HG03354 (cell line): ENCODE results near the gene DHX16.
A peak's percentile ranks its signal among the peaks of the same experiment; 100 is the strongest.
"Not testable (repeated sequence)": the region's sequence is repeated elsewhere in the genome, so short reads cannot be mapped to it uniquely, and the experiment has no call there.

ENCODE experiments used
- ATAC-seq: cut with Tn5 transposase; IDR thresholded peaks from one replicate; pipeline ENCODE4 v1.9.1; 2021; ENCODE audit warnings: mild to moderate bottlenecking; ENCODE audit not compliant: unreplicated experiment, poor library complexity, severe bottlenecking

Gene DHX16

GRCh38 chr6:30682143-30683117, 9.6 kb upstream of the DHX16 start:
- ATAC-seq = peak; percentile 44

GRCh38 chr6:30681766-30682142, 8.9 kb upstream of the DHX16 start:
- ATAC-seq = no peak

GRCh38 chr6:30679765-30680535, 7.1 kb upstream of the DHX16 start:
- ATAC-seq = no peak

DNA sequence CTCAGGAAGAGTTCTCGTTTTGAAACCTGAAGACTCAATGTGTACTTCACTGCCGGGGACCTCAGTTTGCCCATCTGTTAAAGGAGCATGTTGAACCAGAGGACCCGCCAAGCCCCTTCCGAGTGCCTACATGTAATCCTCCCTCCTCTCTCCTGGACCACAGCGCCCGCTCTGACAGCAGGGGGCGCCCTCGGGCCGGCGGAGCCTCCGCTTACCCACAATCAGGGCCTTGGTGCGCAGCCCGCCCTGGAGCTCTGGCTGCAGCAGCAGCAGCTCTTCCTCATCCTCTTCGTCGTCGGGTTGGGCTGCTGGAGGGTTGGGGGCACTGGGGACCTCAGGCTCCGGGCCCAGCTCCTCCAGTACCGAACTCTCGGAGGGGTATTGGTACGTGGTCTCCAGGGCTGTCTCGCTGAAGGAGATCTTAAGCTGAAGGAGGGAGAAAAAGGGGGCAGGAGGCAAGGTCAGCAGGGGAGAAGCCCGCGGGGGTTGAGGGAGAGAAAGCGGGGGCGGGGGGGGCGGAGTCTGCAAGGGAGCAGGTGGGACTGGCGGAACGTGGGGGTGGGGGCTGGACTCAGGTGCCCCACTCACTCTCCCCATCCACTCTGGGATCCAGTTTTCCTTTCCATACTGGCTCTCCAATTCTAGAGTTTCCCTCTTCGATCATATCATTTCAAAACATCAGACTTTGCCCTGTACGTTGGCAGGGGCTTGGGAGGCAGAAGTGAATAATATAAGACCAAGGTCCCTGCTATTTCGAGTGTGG, 6.3 kb upstream of the DHX16 start:
- peak; percentile 43 for ATAC-seq

- no peak for ATAC-seq
Observed at GRCh38 chr6:30676660-30677285, 4.0 kb upstream of the DHX16 start.

DNA sequence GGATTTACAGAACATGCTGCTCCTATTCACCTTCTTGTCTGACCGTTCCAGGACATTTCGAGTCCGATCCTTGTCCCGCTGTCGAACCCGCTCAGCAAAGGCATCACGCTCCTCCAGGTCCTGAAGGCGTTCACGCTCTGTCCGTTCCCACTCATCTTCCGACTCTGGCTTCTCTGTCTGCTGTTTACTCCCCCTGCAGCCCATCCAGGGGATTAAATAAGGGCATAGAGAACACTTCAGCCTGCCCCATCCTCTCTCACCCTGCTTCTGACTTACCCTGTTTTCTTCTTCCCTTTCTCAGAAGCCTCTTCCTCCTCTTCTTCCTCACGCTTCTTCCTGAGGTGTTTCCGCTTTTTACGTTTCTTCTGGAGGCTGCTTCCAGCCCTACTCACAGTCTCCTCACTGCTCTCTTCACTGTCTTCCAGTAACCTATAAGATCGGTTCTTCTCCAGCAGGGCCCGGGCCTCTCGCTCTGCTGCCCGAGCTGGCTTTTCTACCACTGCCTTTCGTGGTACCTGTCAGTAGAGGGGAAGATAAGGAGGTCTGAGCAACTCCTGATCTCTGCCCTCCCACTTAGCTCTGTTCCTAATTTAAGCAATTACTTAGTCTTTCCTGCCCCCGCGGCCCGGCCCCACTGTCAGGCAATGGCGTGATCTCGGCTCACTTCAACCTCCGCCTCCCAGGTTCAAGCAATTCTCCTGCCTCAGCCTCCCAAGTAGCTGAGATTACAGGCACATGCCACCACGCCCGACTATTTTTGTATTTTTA, 1.9 kb downstream of the DHX16 start:
- ATAC-seq = no peak

- ATAC-seq = not testable (repeated sequence)
Observed at GRCh38 chr6:30666300-30666699, 6.5 kb downstream of the DHX16 start.

- ATAC-seq = no peak
Observed at GRCh38 chr6:30664994-30665767, 7.6 kb downstream of the DHX16 start.

DNA sequence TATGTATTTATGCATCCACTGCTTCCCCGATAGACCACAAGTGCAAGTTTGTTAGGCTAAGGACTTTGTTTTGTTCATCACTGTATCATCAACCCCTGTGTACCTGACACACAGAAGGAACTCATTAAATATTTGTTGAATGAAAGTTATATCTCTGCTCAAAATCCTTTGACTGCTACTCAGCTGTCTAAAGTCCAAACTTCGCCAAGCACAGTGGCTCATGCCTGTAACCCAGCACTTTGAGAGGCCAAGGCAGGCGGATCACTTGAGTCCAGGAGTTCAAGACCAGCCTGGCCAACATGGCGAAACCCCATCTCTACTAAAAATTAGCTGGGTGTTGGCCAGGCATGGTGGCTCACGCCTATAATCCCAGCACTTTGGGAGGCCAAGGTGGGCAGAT, 14.9 kb downstream of the DHX16 start:
- not testable (repeated sequence) for ATAC-seq

GRCh38 chr6:30657454-30657853, 15.4 kb downstream of the DHX16 start:
- no peak for ATAC-seq

- no peak for ATAC-seq
Observed at GRCh38 chr6:30656513-30656912, 16.3 kb downstream of the DHX16 start.

- no peak for ATAC-seq
Observed at GRCh38 chr6:30655743-30656094, 17.1 kb downstream of the DHX16 start.

GRCh38 chr6:30654798-30655742, 17.7 kb downstream of the DHX16 start:
- ATAC-seq = no peak

DNA sequence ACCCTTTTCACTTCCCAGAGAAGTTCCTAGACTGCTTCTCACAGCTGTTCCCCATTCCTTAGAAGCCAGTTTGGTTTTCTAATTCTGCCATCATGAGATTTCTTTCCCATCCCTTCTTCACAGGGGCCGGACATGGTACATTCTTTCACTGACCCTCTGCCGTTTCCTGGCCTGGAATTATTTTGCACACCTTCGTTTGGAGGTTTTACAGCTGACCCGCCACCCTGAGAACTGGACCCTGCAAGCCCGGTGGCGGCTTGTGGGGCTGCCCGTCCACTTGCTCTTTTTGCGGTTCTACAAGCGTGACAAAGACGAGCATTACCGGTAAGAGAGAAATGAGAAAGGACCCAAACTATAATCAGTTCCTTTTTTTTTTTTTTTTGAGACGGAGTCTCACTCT, 21.7 kb downstream of the DHX16 start:
- ATAC-seq = no peak

GRCh38 chr6:30647242-30648116, 25.3 kb downstream of the DHX16 start:
- peak; percentile 69 for ATAC-seq

DNA sequence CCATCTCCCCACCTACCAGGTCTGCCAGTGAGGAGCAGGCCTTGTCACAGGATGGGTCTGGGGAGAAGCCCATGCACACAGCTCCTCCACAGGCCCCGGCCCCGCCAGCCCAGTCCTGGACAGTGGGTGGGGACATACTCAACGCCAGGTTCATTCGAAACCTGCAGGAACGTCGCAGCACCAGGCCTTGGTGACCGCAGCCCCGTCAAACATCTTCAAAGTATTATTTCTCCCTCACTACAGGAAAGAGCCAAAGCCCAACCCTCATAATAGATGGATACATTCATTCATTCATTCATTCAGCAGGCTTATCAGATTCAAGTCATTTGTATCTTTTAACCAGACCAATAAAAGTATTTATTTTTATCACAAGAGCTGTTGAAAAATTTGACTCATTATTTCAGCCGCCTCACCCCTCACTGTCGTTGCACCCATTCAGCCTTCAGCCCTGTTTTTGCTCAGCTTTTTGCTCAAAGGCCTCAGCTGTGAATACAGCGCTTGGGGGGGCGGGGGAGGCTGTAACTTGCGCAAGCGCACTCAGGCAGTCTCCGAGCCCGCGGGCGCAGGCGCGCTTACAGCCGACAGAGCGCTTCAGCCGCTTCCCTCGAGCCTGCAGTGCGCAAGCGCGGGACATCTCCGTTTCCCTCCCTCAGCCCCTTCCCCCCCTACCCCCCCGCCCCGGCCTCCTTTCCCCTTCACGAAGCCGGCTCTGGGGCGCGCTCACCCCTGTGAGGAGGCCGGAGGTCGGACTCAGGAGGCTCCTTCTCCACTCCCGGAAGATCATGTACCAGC, 26.2 kb downstream of the DHX16 start, which contains the start of gene C6orf136:
C6orf136 (plus strand) TSS at position 684 of the 792 bp plus-strand sequence; CDS start at position 783, 99 bp downstream.
- ATAC-seq = peak; percentile 70
